H9 (cell line): ENCODE results near the gene BPGM. TPM values are rescaled to one million over a fixed set of nuclear protein-coding genes. Genes with fewer than 3 reads are reported as not detected.

ENCODE experiments used
- DNase-seq: peaks from one replicate; pipeline ENCODE4 v3.0.0-alpha.2; 2017
- H2AFZ ChIP-seq: one replicate; pipeline ENCODE4 v1.6.1; 2013; ENCODE audit warnings: mild to moderate bottlenecking, low read length, control low read depth, moderate library complexity
- H2AK5ac ChIP-seq: 2 replicates; pipeline ENCODE4 v1.6.1; 2013; ENCODE audit warnings: low read length, control low read depth, mixed read lengths; ENCODE audit not compliant: insufficient read length
- H2BK120ac ChIP-seq: one replicate; pipeline ENCODE4 v1.6.1; 2013; ENCODE audit warnings: low read depth, mild to moderate bottlenecking, low read length, control low read depth, inconsistent platforms; ENCODE audit not compliant: poor library complexity, severe bottlenecking
- H2BK12ac ChIP-seq: 2 replicates; pipeline ENCODE4 v1.6.1; 2013; ENCODE audit warnings: low read length, control low read depth, mixed read lengths, low read depth; ENCODE audit not compliant: insufficient read length
- H2BK15ac ChIP-seq: 2 replicates; pipeline ENCODE4 v1.6.1; 2013; ENCODE audit warnings: low read depth, low read length, control low read depth
- H2BK20ac ChIP-seq: one replicate; pipeline ENCODE4 v1.6.1; 2013; ENCODE audit warnings: low read depth, mild to moderate bottlenecking, low read length, control low read depth, inconsistent platforms; ENCODE audit not compliant: poor library complexity, severe bottlenecking
- H2BK5ac ChIP-seq: 2 replicates; pipeline ENCODE4 v1.6.1; 2013; ENCODE audit warnings: low read length, control low read depth, mixed read lengths; ENCODE audit not compliant: insufficient read length
- H3K14ac ChIP-seq: 2 replicates; pipeline ENCODE4 v1.6.1; 2013; ENCODE audit warnings: low read length, control low read depth; ENCODE audit not compliant: insufficient read depth
- H3K18ac ChIP-seq: 2 replicates; pipeline ENCODE4 v1.6.1; 2013; ENCODE audit warnings: low read depth, mild to moderate bottlenecking, mixed read lengths, low read length, control low read depth; ENCODE audit not compliant: insufficient read length
- H3K23ac ChIP-seq: 2 replicates; pipeline ENCODE4 v1.6.1; 2013; ENCODE audit warnings: low read length, control low read depth, mixed read lengths, low read depth; ENCODE audit not compliant: insufficient read length
- H3K23me2 ChIP-seq: 2 replicates; pipeline ENCODE4 v1.6.1; 2013; ENCODE audit warnings: low read depth, mild to moderate bottlenecking, mixed read lengths, low read length, control low read depth; ENCODE audit not compliant: insufficient read length, poor library complexity, severe bottlenecking
- H3K27ac ChIP-seq: 2 replicates; pipeline ENCODE4 v1.5.1; 2013; ENCODE audit warnings: low read length, control low read depth, mixed read lengths, low read depth; ENCODE audit not compliant: insufficient read length
- H3K27me3 ChIP-seq: 2 replicates; pipeline ENCODE4 v1.6.1; 2013; ENCODE audit warnings: low read length, control low read depth, inconsistent platforms; ENCODE audit not compliant: insufficient read depth
- H3K4ac ChIP-seq: 2 replicates; pipeline ENCODE4 v1.6.1; 2013; ENCODE audit warnings: low read depth, mild to moderate bottlenecking, control low read depth, inconsistent platforms, low read length, moderate library complexity
- H3K4me1 ChIP-seq: 2 replicates; pipeline ENCODE4 v1.6.1; 2013; ENCODE audit warnings: low read length, control low read depth, inconsistent platforms; ENCODE audit not compliant: insufficient read depth
- H3K4me2 ChIP-seq: 2 replicates; pipeline ENCODE4 v1.6.1; 2013; ENCODE audit warnings: low read length, control low read depth, mixed read lengths; ENCODE audit not compliant: insufficient read length, insufficient read depth
- H3K56ac ChIP-seq: 2 replicates; pipeline ENCODE4 v1.6.1; 2013; ENCODE audit warnings: low read depth, mild to moderate bottlenecking, mixed read lengths, low read length, control low read depth; ENCODE audit not compliant: insufficient read length
- H3K79me1 ChIP-seq: 2 replicates; pipeline ENCODE4 v1.6.1; 2013; ENCODE audit warnings: low read depth, mild to moderate bottlenecking, moderate library complexity, low read length, control low read depth, inconsistent platforms; ENCODE audit not compliant: insufficient read depth, poor library complexity, severe bottlenecking
- H3K79me2 ChIP-seq: 2 replicates; pipeline ENCODE4 v1.6.1; 2013; ENCODE audit warnings: low read length, control low read depth, inconsistent platforms; ENCODE audit not compliant: insufficient read depth
- H3K9ac ChIP-seq: 2 replicates; pipeline ENCODE4 v1.6.1; 2013; ENCODE audit warnings: low read length, control low read depth, mixed read lengths; ENCODE audit not compliant: insufficient read length; ENCODE audit errors: extremely low read depth
- H3K9me3 ChIP-seq: one replicate; pipeline ENCODE4 v1.6.1; 2013; ENCODE audit warnings: low read depth, low read length, inconsistent platforms; ENCODE audit not compliant: control insufficient read depth
- H3T11ph ChIP-seq: one replicate; pipeline ENCODE4 v1.6.1; 2013; ENCODE audit warnings: mild to moderate bottlenecking, low read length, control low read depth, inconsistent platforms
- H4K20me1 ChIP-seq: one replicate; pipeline ENCODE4 v1.6.1; 2013; ENCODE audit not compliant: control insufficient read depth, insufficient read length, insufficient read depth
- H4K5ac ChIP-seq: 2 replicates; pipeline ENCODE4 v1.6.1; 2013; ENCODE audit warnings: low read depth, mild to moderate bottlenecking, mixed read lengths, low read length, control low read depth; ENCODE audit not compliant: insufficient read length
- H4K8ac ChIP-seq: replicated peaks from 2 replicates; pipeline ENCODE4 v1.6.1; 2013; ENCODE audit warnings: low read length, control low read depth, mixed read lengths, low read depth; ENCODE audit not compliant: insufficient read length
- H4K91ac ChIP-seq: 2 replicates; pipeline ENCODE4 v1.6.1; 2013; ENCODE audit warnings: low read depth, mild to moderate bottlenecking, moderate library complexity, mixed read lengths, low read length, control low read depth; ENCODE audit not compliant: insufficient read length
- H3K27ac Mint-ChIP-seq, 3 experiments: 2 replicates in 2 of 3; 3 replicates in 1 of 3; pipeline ENCODE4 v1.8.0; 2020 to 2021; ENCODE audit warnings: mixed read lengths in 3 of 3, mild to moderate bottlenecking in 1 of 3, moderate library complexity in 1 of 3
- H3K27me3 Mint-ChIP-seq: 2 replicates; pipeline ENCODE4 v1.8.0; 2021; ENCODE audit warnings: low read depth, mild to moderate bottlenecking, moderate library complexity, mixed read lengths
- H3K36me3 Mint-ChIP-seq, 3 experiments: 2 replicates in 2 of 3; 3 replicates in 1 of 3; pipeline ENCODE4 v1.8.0; 2020 to 2021; ENCODE audit warnings: low read depth in 3 of 3, mixed read lengths in 3 of 3; ENCODE audit not compliant: insufficient read depth in 1 of 3
- H3K4me1 Mint-ChIP-seq, 2 experiments: 2 replicates each; pipeline ENCODE4 v1.8.0; 2020; ENCODE audit warnings: mixed read lengths in 2 of 2
- H3K4me3 Mint-ChIP-seq, 2 experiments: 2 replicates in 1 of 2; 3 replicates in 1 of 2; pipeline ENCODE4 v1.8.0; 2020 to 2021; ENCODE audit warnings: mild to moderate bottlenecking in 2 of 2, mixed read lengths in 2 of 2, moderate library complexity in 1 of 2
- H3K9me3 Mint-ChIP-seq, 2 experiments: 2 replicates in 1 of 2; 3 replicates in 1 of 2; pipeline ENCODE4 v1.8.0; 2020; ENCODE audit warnings: mild to moderate bottlenecking in 2 of 2, mixed read lengths in 2 of 2, moderate library complexity in 1 of 2
- WGBS: extraction: QIAGEN DNeasy Blood & Tissue Kit; methylation state at CpG from one replicate; pipeline ENCODE4 v1.1.7; 2013; ENCODE audit warnings: missing lambda C conversion rate, low lambda C conversion rate, mixed read lengths; ENCODE audit not compliant: insufficient read length; ENCODE audit errors: extremely low coverage; 5-methylcytosine and 5-hydroxymethylcytosine counted together
- total RNA-seq: library from RNA; stranded (reverse); gene quantifications from 2 replicates; pipeline ENCODE4 v1.2.1, GENCODE V29; 2021
- TF ChIP-seq, protein P1 (sequence below): fragments of 200-600 bp; sonication (generic); conservative IDR thresholded peaks from 3 replicates; pipeline ENCODE4 v1.8.0; 2021; ENCODE audit warnings: antibody characterized with exemption, mild to moderate bottlenecking

BPGM gene
- total RNA-seq, 1 experiment from 2014 or later, result 14.4 TPM

DNA sequence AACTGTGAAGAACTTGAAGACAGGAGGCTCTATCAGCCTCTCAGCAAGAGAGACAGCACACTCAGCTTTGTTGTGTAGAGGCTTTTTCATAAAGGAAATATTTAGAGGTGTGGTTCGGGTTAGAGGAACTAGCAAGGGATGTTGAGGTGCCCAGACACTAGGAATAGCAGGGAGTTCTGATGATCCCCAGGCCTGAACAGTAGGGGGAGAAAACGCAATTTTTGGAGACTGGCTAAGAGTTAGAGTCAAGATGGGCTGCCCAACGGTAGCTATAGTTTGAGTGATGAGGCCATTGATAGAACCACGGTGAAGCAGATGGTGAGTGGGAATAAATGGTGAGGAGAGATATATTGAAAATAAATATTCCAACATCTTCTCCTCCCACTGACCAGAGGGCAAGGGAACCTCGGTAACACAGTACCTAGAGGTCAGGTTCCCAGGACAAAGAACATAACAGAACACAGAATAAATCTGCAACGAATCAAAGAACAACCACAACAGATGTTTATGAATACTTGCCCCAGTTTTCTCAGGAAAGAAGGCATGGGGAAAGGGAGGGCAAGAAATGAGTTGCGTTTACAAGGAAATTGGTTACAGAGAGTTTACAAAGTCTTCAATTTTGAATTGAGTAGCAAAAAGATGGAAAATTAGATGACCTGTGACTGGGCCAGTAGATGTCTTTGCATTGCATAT lies 24.2 kb upstream of the BPGM start:
- no peak overlapping the region for H2BK120ac ChIP-seq
- no peak overlapping the region for H4K91ac ChIP-seq
- H3K9me3 Mint-ChIP-seq, result no peaks in the 10 kb centered on the region
- H4K5ac ChIP-seq, result no peak overlapping the region
- WGBS, result no CpG with 5 or more reads among the region's 7 CpGs
- H3K56ac ChIP-seq, result no peak overlapping the region
- H3T11ph ChIP-seq, result no peak overlapping the region
- H2AFZ ChIP-seq, result no peak overlapping the region
- no peak overlapping the region for H3K9ac ChIP-seq
- H3K27me3 Mint-ChIP-seq, result peaks cover 20% of the 10 kb centered on the region
- no peaks in the 10 kb centered on the region for H3K9me3 ChIP-seq
- H3K79me1 ChIP-seq, result no peaks in the 10 kb centered on the region
- H3K18ac ChIP-seq, result no peak overlapping the region
- no peak overlapping the region for H3K4ac ChIP-seq
- no peak overlapping the region for H3K27ac Mint-ChIP-seq
- no peaks in the 10 kb centered on the region for H3K4me1 ChIP-seq
- no peaks in the 10 kb centered on the region for H4K20me1 ChIP-seq
- no peak overlapping the region for H3K4me3 Mint-ChIP-seq
- no peak overlapping the region for H3K14ac ChIP-seq
- no peak overlapping the region for H2AK5ac ChIP-seq
- H3K27me3 ChIP-seq, result no peaks in the 10 kb centered on the region
- 0 out of 4 replicates have a peak, but pooled peaks cover 0 to 2% of the 10 kb centered on the region in 2 experiments for H3K4me1 Mint-ChIP-seq
- TF ChIP-seq, protein P1, sequence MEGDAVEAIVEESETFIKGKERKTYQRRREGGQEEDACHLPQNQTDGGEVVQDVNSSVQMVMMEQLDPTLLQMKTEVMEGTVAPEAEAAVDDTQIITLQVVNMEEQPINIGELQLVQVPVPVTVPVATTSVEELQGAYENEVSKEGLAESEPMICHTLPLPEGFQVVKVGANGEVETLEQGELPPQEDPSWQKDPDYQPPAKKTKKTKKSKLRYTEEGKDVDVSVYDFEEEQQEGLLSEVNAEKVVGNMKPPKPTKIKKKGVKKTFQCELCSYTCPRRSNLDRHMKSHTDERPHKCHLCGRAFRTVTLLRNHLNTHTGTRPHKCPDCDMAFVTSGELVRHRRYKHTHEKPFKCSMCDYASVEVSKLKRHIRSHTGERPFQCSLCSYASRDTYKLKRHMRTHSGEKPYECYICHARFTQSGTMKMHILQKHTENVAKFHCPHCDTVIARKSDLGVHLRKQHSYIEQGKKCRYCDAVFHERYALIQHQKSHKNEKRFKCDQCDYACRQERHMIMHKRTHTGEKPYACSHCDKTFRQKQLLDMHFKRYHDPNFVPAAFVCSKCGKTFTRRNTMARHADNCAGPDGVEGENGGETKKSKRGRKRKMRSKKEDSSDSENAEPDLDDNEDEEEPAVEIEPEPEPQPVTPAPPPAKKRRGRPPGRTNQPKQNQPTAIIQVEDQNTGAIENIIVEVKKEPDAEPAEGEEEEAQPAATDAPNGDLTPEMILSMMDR, result no peak
- H2BK20ac ChIP-seq, result no peak overlapping the region
- DNase-seq, result no peak
- no peak overlapping the region for H3K27ac ChIP-seq
- H3K23me2 ChIP-seq, result no peaks in the 10 kb centered on the region
- H3K79me2 ChIP-seq, result no peaks in the 10 kb centered on the region
- H4K8ac ChIP-seq, result no peak overlapping the region
- no peak overlapping the region for H3K23ac ChIP-seq
- H2BK5ac ChIP-seq, result no peak overlapping the region
- H3K36me3 Mint-ChIP-seq, result no peaks in the 10 kb centered on the region
- H2BK15ac ChIP-seq, result no peak overlapping the region
- no peak overlapping the region for H2BK12ac ChIP-seq
- H3K4me2 ChIP-seq, result no peak overlapping the region
